ENCODE measurements around the gene PRKCQ. TPM values are rescaled to one million over a fixed set of nuclear protein-coding genes. Genes with fewer than 3 reads are reported as not detected.

Gene PRKCQ
- total RNA-seq, 1 donor from 2014 or later: 3.5 TPM

DNA sequence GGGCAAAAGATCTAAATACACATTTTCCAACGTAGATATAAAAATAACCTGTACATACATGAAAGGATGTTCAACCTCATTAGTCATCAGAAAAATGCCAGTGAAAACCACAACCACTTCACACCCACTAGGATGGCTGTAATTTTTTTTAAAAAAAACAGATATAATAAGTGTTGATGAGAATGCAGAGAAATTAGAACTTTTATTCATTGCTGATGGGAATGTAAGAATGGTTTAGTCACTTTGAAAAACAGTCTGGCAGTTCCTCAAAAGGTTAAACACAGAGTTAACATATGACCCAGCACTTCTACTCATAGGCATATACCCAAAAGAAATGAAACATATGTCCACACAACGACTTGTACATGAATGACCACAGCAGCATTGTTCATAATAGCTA is 32.3 kb upstream of the PRKCQ start:
- H3K9me3 Mint-ChIP-seq: peaks cover 5% of the 10 kb centered on the region
- no peak overlapping the region for H3K27ac Mint-ChIP-seq
- Histone ChIP-seq H3K4me2 (no peak overlapping the region), H3K9me3 (ENCODE audit: low read depth) (no peaks in the 10 kb centered on the region), H4K20me1 (ENCODE audit: low read depth) (no peaks in the 10 kb centered on the region), H3K9ac (no peak overlapping the region), H3K27me3 (no peaks in the 10 kb centered on the region), H2AFZ (replicated peaks) (no peak overlapping the region), H3F3A (ENCODE audit: low read depth) (no peaks in the 10 kb centered on the region), H3K79me2 (ENCODE audit: low read depth) (no peaks in the 10 kb centered on the region), H3K27ac (no peak overlapping the region), H3K4me1 (no peaks in the 10 kb centered on the region), H3K36me3 (no peaks in the 10 kb centered on the region), H3K4me3 (no peak overlapping the region)
- no peak overlapping the region for H3K4me3 Mint-ChIP-seq
- H3K36me3 Mint-ChIP-seq: no peaks in the 10 kb centered on the region
- no peak for DNase-seq (ENCODE audit: low spot score)
- H3K27me3 Mint-ChIP-seq (ENCODE audit: insufficient read depth, low read depth): no peaks in the 10 kb centered on the region
- H3K4me1 Mint-ChIP-seq: no peaks in the 10 kb centered on the region
- TF ChIP-seq EZH2phosphoT487 (IDR thresholded peaks at IDR 0.05) (no peak), EZH2 (IDR thresholded peaks at IDR 0.05) (no peak)
- TF ChIP-seq, protein P1, sequence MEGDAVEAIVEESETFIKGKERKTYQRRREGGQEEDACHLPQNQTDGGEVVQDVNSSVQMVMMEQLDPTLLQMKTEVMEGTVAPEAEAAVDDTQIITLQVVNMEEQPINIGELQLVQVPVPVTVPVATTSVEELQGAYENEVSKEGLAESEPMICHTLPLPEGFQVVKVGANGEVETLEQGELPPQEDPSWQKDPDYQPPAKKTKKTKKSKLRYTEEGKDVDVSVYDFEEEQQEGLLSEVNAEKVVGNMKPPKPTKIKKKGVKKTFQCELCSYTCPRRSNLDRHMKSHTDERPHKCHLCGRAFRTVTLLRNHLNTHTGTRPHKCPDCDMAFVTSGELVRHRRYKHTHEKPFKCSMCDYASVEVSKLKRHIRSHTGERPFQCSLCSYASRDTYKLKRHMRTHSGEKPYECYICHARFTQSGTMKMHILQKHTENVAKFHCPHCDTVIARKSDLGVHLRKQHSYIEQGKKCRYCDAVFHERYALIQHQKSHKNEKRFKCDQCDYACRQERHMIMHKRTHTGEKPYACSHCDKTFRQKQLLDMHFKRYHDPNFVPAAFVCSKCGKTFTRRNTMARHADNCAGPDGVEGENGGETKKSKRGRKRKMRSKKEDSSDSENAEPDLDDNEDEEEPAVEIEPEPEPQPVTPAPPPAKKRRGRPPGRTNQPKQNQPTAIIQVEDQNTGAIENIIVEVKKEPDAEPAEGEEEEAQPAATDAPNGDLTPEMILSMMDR (IDR thresholded peaks at IDR 0.05): no peak

DNA sequence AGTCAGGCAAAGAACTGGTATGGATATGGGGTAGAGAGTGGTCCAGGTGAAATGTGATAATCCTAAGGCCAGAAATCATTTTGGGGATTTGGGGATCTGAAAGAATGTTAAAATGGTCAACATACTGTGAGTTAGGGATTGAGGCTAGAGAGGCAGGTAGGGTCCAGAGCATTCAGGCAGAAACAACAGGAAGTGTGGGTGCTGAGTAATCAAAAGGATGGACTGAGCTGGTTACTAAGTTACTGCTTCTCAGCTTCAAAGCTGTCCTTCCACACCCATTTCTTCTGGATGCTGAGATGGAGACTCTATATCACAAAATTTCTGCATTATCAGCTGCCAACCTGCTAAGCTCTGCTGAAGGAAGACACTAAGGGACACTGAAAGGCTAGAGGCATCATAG is 30.6 kb upstream of the PRKCQ start:
- no peak overlapping the region for H3K9ac ChIP-seq
- H3K4me3 Mint-ChIP-seq: no peak overlapping the region

DNA sequence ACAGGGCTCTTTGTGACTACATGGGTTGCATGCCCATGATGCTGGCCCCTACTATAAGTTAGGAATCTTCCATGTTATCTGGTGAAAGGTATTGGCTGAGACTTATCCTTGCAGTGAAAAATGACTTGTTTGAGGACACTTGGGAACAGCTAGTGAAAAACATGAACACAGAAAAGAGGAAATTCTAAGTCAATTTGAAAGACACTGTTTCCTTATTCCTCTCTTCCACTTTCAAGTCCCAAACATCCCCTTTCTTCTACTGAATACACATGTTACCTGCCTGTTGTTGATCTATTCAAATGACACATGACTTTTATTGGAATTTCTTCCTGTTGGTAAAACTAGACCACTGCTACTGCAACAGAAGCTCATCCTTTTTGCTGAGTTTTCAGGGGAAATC is 29.5 kb upstream of the PRKCQ start:
- H3K27me3 Mint-ChIP-seq (ENCODE audit: insufficient read depth, low read depth): no peaks in the 10 kb centered on the region
- no peaks in the 10 kb centered on the region for H3K36me3 Mint-ChIP-seq
- H3K9me3 Mint-ChIP-seq: peaks cover 4% of the 10 kb centered on the region
- TF ChIP-seq, protein P1 (IDR thresholded peaks at IDR 0.05): no peak
- TF ChIP-seq EZH2 (IDR thresholded peaks at IDR 0.05) (no peak), EZH2phosphoT487 (IDR thresholded peaks at IDR 0.05) (no peak)
- H3K4me3 Mint-ChIP-seq: no peak overlapping the region
- H4K20me1 ChIP-seq (ENCODE audit: low read depth): no peaks in the 10 kb centered on the region
- H3K27ac Mint-ChIP-seq: no peak overlapping the region
- H3K27me3 ChIP-seq: no peaks in the 10 kb centered on the region
- H3K27ac ChIP-seq: no peak overlapping the region
- no peak overlapping the region for H3K4me2 ChIP-seq
- no peaks in the 10 kb centered on the region for H3K4me1 ChIP-seq
- no peak overlapping the region for H3K4me3 ChIP-seq
- H3K4me1 Mint-ChIP-seq: no peaks in the 10 kb centered on the region
- no peak for DNase-seq (ENCODE audit: low spot score)
- no peaks in the 10 kb centered on the region for H3K36me3 ChIP-seq
- H3K9me3 ChIP-seq (ENCODE audit: low read depth): no peaks in the 10 kb centered on the region
- H2AFZ ChIP-seq (replicated peaks): no peak overlapping the region
- no peaks in the 10 kb centered on the region for H3K79me2 ChIP-seq (ENCODE audit: low read depth)
- no peaks in the 10 kb centered on the region for H3F3A ChIP-seq (ENCODE audit: low read depth)
- no peak overlapping the region for H3K9ac ChIP-seq

More for the DNA sequence above, 30.6 kb upstream of the PRKCQ start:
- Histone ChIP-seq H3K9me3 (ENCODE audit: low read depth) (no peaks in the 10 kb centered on the region), H3K27me3 (no peaks in the 10 kb centered on the region), H3K4me3 (no peak overlapping the region), H3K4me2 (no peak overlapping the region), H3K79me2 (ENCODE audit: low read depth) (no peaks in the 10 kb centered on the region), H3K4me1 (no peaks in the 10 kb centered on the region), H4K20me1 (ENCODE audit: low read depth) (no peaks in the 10 kb centered on the region), H3K36me3 (no peaks in the 10 kb centered on the region), H3K27ac (no peak overlapping the region), H2AFZ (replicated peaks) (no peak overlapping the region), H3F3A (ENCODE audit: low read depth) (no peaks in the 10 kb centered on the region)
- Mint-ChIP-seq H3K27ac (no peak overlapping the region), H3K4me1 (no peaks in the 10 kb centered on the region), H3K27me3 (ENCODE audit: insufficient read depth, low read depth) (no peaks in the 10 kb centered on the region), H3K36me3 (no peaks in the 10 kb centered on the region), H3K9me3 (peaks cover 6% of the 10 kb centered on the region)
- DNase-seq (ENCODE audit: low spot score): no peak
- no peak for TF ChIP-seq EZH2 (IDR thresholded peaks at IDR 0.05)
- TF ChIP-seq, protein P1 (IDR thresholded peaks at IDR 0.05): no peak
- TF ChIP-seq EZH2phosphoT487 (IDR thresholded peaks at IDR 0.05): no peak

All from neural progenitor cell (in vitro differentiated cells).